Prostate gland (tissue), 2 donors: Measurements from ENCODE around the gene AMOT. TPM values are rescaled to one million over a fixed set of nuclear protein-coding genes. Genes with fewer than 3 reads are reported as not detected.

ENCODE experiments used
- DNase-seq: peaks from one replicate; pipeline ENCODE4 v3.0.0-alpha.2; 2019; ENCODE audit warnings: low spot score
- H3K27ac ChIP-seq, 2 donors: fragments of 200-600 bp; sonication (generic); 2 replicates each; pipeline ENCODE4 v1.5.1; 2017 to 2019
- H3K27me3 ChIP-seq: fragments of 200-600 bp; sonication (generic); replicated peaks from 2 replicates; pipeline ENCODE4 v1.5.1; 2019; ENCODE audit not compliant: insufficient read depth
- H3K36me3 ChIP-seq, 2 donors: fragments of 200-600 bp; sonication (generic); 1 replicate in 1 of 2; 2 replicates in 1 of 2; pipeline versions ENCODE4 v1.5.1 to v1.8.1; 2017 to 2019
- H3K4me1 ChIP-seq: fragments of 200-600 bp; sonication (generic); replicated peaks from 2 replicates; pipeline ENCODE4 v1.5.1; 2019
- H3K4me3 ChIP-seq, 2 donors: fragments of 200-600 bp; sonication (generic); 2 replicates each; pipeline ENCODE4 v1.5.1; 2017 to 2019
- H3K9me3 ChIP-seq: fragments of 200-600 bp; sonication (generic); 2 replicates; pipeline ENCODE4 v1.5.1; 2017
- POLR2A ChIP-seq: fragments of 450-650 bp; IDR thresholded peaks from one replicate; pipeline ENCODE4 v1.6.1; 2016; ENCODE audit warnings: antibody characterized with exemption, mild to moderate bottlenecking
- POLR2AphosphoS5 ChIP-seq: sonication (generic); formaldehyde crosslinking; IDR thresholded peaks from one replicate; pipeline ENCODE4 v1.6.1; 2017; ENCODE audit warnings: antibody characterized with exemption
- WGBS: methylation state at CpG from one replicate; pipeline ENCODE4 v1.1.5; 2018; 5-methylcytosine and 5-hydroxymethylcytosine counted together
- intact Hi-C: fragments of 100-400 bp; cut with DNase I; formaldehyde crosslinking; loops from one replicate; pipeline ENCODE4 v1.14.2; 2022
- total RNA-seq, 2 donors: library from RNA; depleted of rRNA; stranded (reverse); fragments of >200 nt; gene quantifications; one replicate each; pipeline ENCODE4 v1.1.0, GENCODE V29; 2016
- TF ChIP-seq, protein P1 (sequence below), 4 experiments: fragments of 200-600 bp in 2 of 4; fragments of 450-650 bp in 2 of 4; sonication (generic) in 2 of 4; IDR thresholded peaks; 1 replicate in 3 of 4; 2 replicates in 1 of 4; pipeline ENCODE4 v1.5.1; 2016 to 2019; ENCODE audit warnings: antibody characterized with exemption in 4 of 4, mild to moderate bottlenecking in 2 of 4, moderate library complexity in 2 of 4

Gene AMOT
- total RNA-seq, 2 donors from 2014 or later = 27.9 to 60.1 TPM

DNA sequence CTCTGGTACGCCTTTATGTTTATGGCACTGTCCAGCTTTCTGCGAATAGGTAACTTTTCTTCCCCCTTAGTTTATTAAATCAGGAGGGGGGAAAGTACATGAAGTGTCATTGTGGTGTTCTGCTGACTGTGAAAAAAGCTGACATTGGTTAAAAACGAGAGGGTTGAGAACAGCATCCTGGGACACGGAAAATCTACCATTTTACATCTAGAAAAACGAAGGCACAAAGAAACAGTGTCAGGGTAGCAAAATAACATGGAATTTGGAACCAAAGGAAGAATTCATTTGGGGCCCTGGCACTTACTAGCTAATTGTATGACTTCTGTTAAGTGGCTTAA lies 1.2 kb upstream of the AMOT start:
- H3K4me3 ChIP-seq = peak overlapping the region; percentile 43 to 51
- intact Hi-C loops = no loop called here
- no peak for DNase-seq
- H3K27me3 ChIP-seq = no peaks in the 10 kb centered on the region
- no peaks in the 10 kb centered on the region for H3K9me3 ChIP-seq
- H3K4me1 ChIP-seq = no peaks in the 10 kb centered on the region
- peak overlapping the region; percentile 71 to 76 for H3K27ac ChIP-seq
- H3K36me3 ChIP-seq = no peaks in the 10 kb centered on the region
- no peak for TF ChIP-seq POLR2A
- TF ChIP-seq, protein P1, sequence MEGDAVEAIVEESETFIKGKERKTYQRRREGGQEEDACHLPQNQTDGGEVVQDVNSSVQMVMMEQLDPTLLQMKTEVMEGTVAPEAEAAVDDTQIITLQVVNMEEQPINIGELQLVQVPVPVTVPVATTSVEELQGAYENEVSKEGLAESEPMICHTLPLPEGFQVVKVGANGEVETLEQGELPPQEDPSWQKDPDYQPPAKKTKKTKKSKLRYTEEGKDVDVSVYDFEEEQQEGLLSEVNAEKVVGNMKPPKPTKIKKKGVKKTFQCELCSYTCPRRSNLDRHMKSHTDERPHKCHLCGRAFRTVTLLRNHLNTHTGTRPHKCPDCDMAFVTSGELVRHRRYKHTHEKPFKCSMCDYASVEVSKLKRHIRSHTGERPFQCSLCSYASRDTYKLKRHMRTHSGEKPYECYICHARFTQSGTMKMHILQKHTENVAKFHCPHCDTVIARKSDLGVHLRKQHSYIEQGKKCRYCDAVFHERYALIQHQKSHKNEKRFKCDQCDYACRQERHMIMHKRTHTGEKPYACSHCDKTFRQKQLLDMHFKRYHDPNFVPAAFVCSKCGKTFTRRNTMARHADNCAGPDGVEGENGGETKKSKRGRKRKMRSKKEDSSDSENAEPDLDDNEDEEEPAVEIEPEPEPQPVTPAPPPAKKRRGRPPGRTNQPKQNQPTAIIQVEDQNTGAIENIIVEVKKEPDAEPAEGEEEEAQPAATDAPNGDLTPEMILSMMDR (IDR thresholded peaks at IDR 0.05) = no peak
- no peak for TF ChIP-seq POLR2AphosphoS5
- WGBS = 11% methylated on average over 5 of the region's 5 CpGs

GRCh38 chrX:112841114-112841819 lies 636 bp upstream of the AMOT start:
- peak; percentile 85 for DNase-seq
- no peaks in the 10 kb centered on the region for H3K9me3 ChIP-seq
- peak overlapping the region; percentile 71 to 76 for H3K27ac ChIP-seq
- H3K36me3 ChIP-seq = no peaks in the 10 kb centered on the region
- intact Hi-C loops = no loop called here
- TF ChIP-seq, protein P1 (IDR thresholded peaks at IDR 0.05) = no peak
- TF ChIP-seq POLR2A (peak; percentile 31), POLR2AphosphoS5 (peak; percentile 56)
- peak overlapping the region; percentile 43 to 51 for H3K4me3 ChIP-seq
- under 1% methylated on average over 28 of the region's 46 CpGs for WGBS
- H3K4me1 ChIP-seq = no peaks in the 10 kb centered on the region
- no peaks in the 10 kb centered on the region for H3K27me3 ChIP-seq

DNA sequence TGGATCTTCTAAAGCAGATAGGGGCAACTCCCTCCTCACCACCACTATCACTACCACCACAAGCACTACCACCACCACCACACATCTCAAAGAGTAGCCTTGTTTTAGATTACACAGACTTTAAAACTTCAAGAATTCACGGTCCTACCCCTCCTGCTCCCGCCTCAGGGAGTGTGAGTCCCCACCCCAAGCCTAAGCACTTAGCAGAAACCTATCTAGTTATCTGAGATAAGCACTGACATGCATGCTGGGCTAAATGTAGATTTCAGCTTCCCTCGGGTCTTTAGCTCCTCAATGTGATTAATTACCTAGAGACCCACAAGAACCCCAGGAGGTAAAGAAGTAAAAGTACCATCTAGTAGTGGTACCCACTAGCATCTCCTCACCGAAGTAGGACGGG lies 775 bp downstream of the AMOT start:
- no peaks in the 10 kb centered on the region for H3K27me3 ChIP-seq
- H3K4me1 ChIP-seq = no peaks in the 10 kb centered on the region
- no peaks in the 10 kb centered on the region for H3K36me3 ChIP-seq
- H3K4me3 ChIP-seq = peak overlapping the region; percentile 43 to 51
- no peak for DNase-seq
- intact Hi-C loops = no loop called here
- TF ChIP-seq POLR2AphosphoS5 (no peak), POLR2A (no peak)
- TF ChIP-seq, protein P1 (IDR thresholded peaks at IDR 0.05) = no peak
- peak overlapping the region in 1 of 2 donors; percentile 76 for H3K27ac ChIP-seq
- WGBS = 13% methylated on average over 5 of the region's 5 CpGs
- no peaks in the 10 kb centered on the region for H3K9me3 ChIP-seq

DNA sequence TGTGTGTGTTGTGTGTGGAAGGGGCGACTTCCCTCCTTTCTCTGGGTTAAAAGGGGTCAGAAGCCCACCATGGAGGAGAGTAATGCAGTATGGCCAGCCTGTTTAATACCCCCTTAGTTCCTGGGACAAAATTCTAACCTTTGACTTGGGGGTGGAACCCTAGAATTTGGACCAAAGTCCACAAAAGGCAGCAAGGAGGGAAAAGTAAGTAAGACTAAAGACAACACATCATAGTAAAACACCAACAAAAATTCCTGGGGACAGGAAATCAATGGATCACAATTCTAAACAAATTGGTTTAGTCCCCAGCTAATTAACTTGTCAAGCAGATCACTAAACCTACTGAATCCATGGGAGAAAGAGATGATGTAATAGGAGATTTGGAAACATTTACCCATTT lies 3.1 kb downstream of the AMOT start:
- TF ChIP-seq POLR2A (no peak), POLR2AphosphoS5 (no peak)
- Histone ChIP-seq H3K9me3 (no peaks in the 10 kb centered on the region), H3K36me3 (no peaks in the 10 kb centered on the region), H3K27me3 (no peaks in the 10 kb centered on the region), H3K4me1 (no peaks in the 10 kb centered on the region), H3K4me3 (no peak overlapping the region), H3K27ac (no peak overlapping the region)
- WGBS = 100% methylated on average over 1 of the region's 1 CpG
- DNase-seq = no peak
- intact Hi-C loops = no loop called here

- H3K27ac ChIP-seq = no peak overlapping the region
- no peaks in the 10 kb centered on the region for H3K4me1 ChIP-seq
- no peak overlapping the region for H3K4me3 ChIP-seq
- no peaks in the 10 kb centered on the region for H3K27me3 ChIP-seq
- WGBS = 90% methylated on average over 1 of the region's 1 CpG
- H3K36me3 ChIP-seq = no peaks in the 10 kb centered on the region
- TF ChIP-seq POLR2AphosphoS5 (no peak), POLR2A (no peak)
- TF ChIP-seq, protein P1 (IDR thresholded peaks at IDR 0.05) = no peak
- no peak for DNase-seq
- intact Hi-C loops = no loop called here
- no peaks in the 10 kb centered on the region for H3K9me3 ChIP-seq
Measured at GRCh38 chrX:112835019-112835418, 5.6 kb downstream of the AMOT start.
